ENCODE measurements around the gene DRG2. TPM values are rescaled to one million over a fixed set of nuclear protein-coding genes. Genes with fewer than 3 reads are reported as not detected.

The DRG2 gene
- total and polyA plus RNA-seq, 2 donors (not counting 3 experiments of a cell fraction or from before 2014, with no cell fraction given) = 50.2 to 60.4 TPM

DNA sequence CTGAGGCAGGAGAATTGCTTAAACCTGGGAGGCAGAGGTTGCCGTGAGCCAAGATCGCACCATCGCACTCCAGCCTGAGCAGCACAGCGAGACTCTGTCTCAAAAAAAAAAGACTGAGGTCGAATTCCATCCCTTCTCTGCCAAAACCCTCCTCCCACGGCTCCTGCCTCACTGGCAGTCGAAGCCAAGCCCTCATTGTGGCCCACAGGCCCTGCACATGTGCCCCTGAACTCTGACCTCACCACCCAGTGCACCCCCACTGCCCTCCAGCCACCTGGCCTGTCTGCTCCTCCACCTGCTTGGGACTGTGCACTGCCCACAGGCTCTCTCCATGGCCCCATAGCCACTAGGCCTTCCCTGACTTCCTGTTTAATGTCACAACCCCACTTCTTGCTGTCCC, 27.8 kb downstream of the DRG2 start:
- CTCF ChIA-PET = no interaction called here
- Histone ChIP-seq H3K9ac (replicated peaks; ENCODE audit: extremely low read depth, insufficient read depth, low read length) (no peak overlapping the region), H3K4me1 (ENCODE audit: control insufficient read depth, extremely low read depth, insufficient read depth, low read length) (no peaks in the 10 kb centered on the region), H3K27ac (ENCODE audit: insufficient read depth, low read depth, low read length) (no peak overlapping the region), H3K27me3 (ENCODE audit: control insufficient read depth in 2 of 2, insufficient read depth in 2 of 2, low read length in 2 of 2) (no peaks in the 10 kb centered on the region), H3K79me2 (ENCODE audit: control insufficient read depth, insufficient read depth, low read length) (no peaks in the 10 kb centered on the region), H2AFZ (ENCODE audit: low read depth, low read length) (no peak overlapping the region), H3K36me3 (ENCODE audit: control insufficient read depth in 2 of 2, extremely low read depth in 1 of 2, insufficient read depth in 2 of 2, low read length in 2 of 2) (no peaks in the 10 kb centered on the region), H3K4me3 (replicated peaks in 1 of 3; ENCODE audit: insufficient read depth in 1 of 3, low read depth in 1 of 3, low read length in 3 of 3) (no peak overlapping the region), H3K9me1 (replicated peaks; ENCODE audit: control insufficient read depth, extremely low read depth, insufficient read depth, low read length) (no peaks in the 10 kb centered on the region), H4K20me1 (replicated peaks; ENCODE audit: control insufficient read depth, extremely low read depth, insufficient read depth, low read length) (no peaks in the 10 kb centered on the region), H3K9me3 (replicated peaks; ENCODE audit: control insufficient read depth, insufficient read depth, low read length) (no peaks in the 10 kb centered on the region), H3K4me2 (ENCODE audit: insufficient read depth, low read length) (no peak overlapping the region)
- POLR2A ChIA-PET = no interaction called here
- intact Hi-C loops (cut with micrococcal nuclease) (no loop called here), dilution Hi-C loops (cut with MboI; ENCODE audit: extremely low pct_ligation_motif_present, low sequenced_read_pairs) (no loop called here)
- TF ChIP-seq GATA2 (IDR thresholded peaks at IDR 0.05; ENCODE audit: insufficient read depth, insufficient read length, low read depth, low read length) (no peak), FOS (IDR thresholded peaks at IDR 0.05; ENCODE audit: borderline replicate concordance, insufficient read depth, low read length) (no peak), JUN (IDR thresholded peaks at IDR 0.05; ENCODE audit: borderline replicate concordance, insufficient read depth, insufficient read length, low read depth) (no peak), MYC (IDR thresholded peaks at IDR 0.05; ENCODE audit: low read depth, low read length) (no peak), POLR2AphosphoS5 (IDR thresholded peaks at IDR 0.05; ENCODE audit: insufficient read depth, low read depth, low read length) (no peak), EZH2 (IDR thresholded peaks at IDR 0.05; ENCODE audit: borderline replicate concordance, low read depth, low read length, severe bottlenecking) (no peak), POLR2A (IDR thresholded peaks at IDR 0.05; ENCODE audit: low read depth, low read length) (no peak)
- TF ChIP-seq, protein P1, sequence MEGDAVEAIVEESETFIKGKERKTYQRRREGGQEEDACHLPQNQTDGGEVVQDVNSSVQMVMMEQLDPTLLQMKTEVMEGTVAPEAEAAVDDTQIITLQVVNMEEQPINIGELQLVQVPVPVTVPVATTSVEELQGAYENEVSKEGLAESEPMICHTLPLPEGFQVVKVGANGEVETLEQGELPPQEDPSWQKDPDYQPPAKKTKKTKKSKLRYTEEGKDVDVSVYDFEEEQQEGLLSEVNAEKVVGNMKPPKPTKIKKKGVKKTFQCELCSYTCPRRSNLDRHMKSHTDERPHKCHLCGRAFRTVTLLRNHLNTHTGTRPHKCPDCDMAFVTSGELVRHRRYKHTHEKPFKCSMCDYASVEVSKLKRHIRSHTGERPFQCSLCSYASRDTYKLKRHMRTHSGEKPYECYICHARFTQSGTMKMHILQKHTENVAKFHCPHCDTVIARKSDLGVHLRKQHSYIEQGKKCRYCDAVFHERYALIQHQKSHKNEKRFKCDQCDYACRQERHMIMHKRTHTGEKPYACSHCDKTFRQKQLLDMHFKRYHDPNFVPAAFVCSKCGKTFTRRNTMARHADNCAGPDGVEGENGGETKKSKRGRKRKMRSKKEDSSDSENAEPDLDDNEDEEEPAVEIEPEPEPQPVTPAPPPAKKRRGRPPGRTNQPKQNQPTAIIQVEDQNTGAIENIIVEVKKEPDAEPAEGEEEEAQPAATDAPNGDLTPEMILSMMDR (IDR thresholded peaks at IDR 0.05; ENCODE audit: extremely low read depth in 1 of 2, insufficient read depth in 1 of 2, low read depth in 1 of 2, low read length in 2 of 2) = no peak
- TF ChIP-seq, protein P2, sequence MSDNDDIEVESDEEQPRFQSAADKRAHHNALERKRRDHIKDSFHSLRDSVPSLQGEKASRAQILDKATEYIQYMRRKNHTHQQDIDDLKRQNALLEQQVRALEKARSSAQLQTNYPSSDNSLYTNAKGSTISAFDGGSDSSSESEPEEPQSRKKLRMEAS (IDR thresholded peaks at IDR 0.05; ENCODE audit: insufficient read depth, insufficient read length) = no peak
- no TSS peak for BruUV-seq (replicated peaks)
- no peak for DNase-seq (ENCODE audit: low read depth, low spot score)
- no peak for FAIRE-seq
